Activated gamma-delta T cell treated with Interleukin-2 at 50 U/mL for 16 hours (primary cell): Measurements from ENCODE around the gene CYB5D1.
A peak's percentile ranks its signal among the peaks of the same experiment; 100 is the strongest.

Experiments used
- DNase-seq: peaks from one replicate; pipeline ENCODE4 v3.0.0-alpha.2; 2020

Gene CYB5D1

GRCh38 chr17:7834542-7834956 lies 23.3 kb upstream of the CYB5D1 start:
- peak; percentile 42 for DNase-seq

GRCh38 chr17:7834957-7835813 lies 22.6 kb upstream of the CYB5D1 start:
- DNase-seq: peak; percentile 82

DNA sequence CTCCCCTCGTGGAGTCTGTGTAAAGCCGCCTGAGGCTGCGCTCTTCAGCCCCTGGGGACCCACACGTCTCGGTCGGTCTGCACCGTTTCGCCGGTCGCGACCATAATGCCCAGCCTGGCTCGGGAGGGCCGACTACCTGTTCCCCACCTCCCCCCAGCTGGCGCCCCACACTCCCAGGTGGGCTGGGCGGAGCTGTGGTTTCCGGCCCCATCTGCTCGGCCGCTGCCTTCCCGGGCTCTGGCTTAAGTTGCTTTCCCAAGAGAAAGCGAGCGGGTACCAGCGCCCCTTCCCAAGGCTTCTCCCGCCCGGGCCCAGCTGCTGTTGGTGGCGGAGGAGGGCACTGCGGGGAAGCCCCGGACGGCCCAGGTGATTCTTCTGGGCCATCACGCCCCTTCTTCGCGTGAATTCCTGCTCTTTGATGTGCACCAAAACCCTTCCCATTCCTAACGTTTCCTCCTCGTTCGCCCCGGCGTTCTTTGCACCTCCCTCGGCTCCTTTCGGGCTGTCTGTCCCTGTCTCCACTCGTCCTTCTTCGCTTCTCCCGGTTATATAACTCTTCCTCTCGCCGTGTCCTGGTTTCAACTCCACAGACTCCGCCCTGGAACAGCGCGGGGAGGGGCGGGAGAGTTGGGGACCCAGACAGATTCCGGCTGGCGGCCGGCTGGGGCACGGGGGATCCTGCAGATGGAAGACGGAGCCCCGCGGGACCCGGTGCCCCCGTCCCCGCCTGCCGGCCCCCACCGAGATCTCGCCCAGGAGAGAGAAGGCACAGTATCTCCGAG lies 21.8 kb upstream of the CYB5D1 start:
- no peak for DNase-seq

- peak; percentile 41 for DNase-seq
Observed at GRCh38 chr17:7836596-7837407, 21.0 kb upstream of the CYB5D1 start.

DNA sequence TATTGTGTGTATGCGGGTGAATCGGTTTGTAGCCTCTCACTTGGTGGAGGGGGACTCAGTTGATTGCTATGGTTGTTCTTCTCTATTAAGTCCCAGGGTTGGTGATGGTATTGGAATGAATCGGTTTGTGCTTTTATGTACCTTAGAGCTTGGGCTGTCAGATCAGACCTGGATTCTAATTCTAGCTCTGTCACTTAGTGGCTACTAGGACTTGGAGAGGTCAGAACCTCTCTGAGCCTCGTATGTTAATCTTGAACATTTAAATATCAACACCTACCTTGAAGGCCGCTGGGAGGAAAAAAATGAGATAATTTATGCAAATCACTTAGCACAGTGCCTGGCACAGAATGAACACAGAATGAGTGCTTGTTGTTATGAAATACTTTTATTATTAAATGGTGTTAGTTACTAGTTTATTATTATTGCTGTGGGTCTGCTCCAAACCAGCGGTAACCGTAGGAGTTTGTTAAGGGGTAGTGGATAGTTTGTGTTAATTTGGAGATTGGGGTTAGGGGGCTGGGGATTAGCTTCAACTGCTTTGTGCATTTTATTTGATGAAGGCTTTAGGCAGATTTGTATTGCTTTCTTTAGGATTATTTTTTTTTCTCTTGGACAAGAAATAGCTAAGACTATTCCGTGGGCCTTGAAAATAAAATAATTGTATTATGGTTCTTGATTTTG lies 20.3 kb upstream of the CYB5D1 start:
- no peak for DNase-seq

GRCh38 chr17:7838090-7839075 lies 19.4 kb upstream of the CYB5D1 start:
- DNase-seq: no peak

DNA sequence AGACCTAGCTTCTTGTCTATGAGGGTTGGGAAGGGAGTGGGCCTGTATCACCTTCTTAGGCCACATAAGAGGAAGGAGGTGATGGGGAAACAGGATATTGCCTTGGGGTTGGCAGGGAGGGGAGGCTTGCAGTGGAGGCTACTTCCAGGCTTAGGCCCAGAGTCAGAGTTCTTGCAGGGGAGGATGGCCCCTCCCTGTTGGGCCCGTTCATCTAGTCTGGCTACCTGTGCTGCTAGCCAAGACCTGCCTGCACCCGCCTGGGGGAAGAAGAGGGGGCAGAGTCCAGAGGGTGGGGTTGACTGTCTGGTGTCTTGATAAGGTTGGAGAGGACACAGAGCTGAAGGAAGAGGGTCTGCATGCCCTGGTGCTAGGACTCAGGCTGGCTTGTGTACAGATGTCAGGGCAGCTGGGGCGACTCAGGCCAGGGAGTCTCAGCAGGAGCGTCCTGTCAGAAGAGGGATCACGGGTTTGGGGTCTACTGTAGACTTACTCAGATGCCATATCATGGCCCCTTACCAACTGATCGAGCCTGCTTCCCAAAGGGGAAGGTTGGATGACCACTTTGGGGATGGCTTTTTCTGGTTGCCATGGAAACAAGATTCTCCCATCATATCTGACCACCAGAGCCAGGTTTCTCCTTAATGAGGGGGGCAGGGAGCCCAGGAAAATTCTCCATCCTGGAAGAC lies 18.5 kb upstream of the CYB5D1 start:
- no peak for DNase-seq

GRCh38 chr17:7839876-7840261 lies 17.9 kb upstream of the CYB5D1 start:
- DNase-seq: no peak

GRCh38 chr17:7840441-7840840 lies 17.4 kb upstream of the CYB5D1 start:
- no peak for DNase-seq

GRCh38 chr17:7840875-7841274 lies 16.9 kb upstream of the CYB5D1 start:
- no peak for DNase-seq

- DNase-seq: peak; percentile 89
Observed at GRCh38 chr17:7841396-7841914, 16.3 kb upstream of the CYB5D1 start.

GRCh38 chr17:7841915-7842379 lies 15.9 kb upstream of the CYB5D1 start:
- peak; percentile 85 for DNase-seq

DNA sequence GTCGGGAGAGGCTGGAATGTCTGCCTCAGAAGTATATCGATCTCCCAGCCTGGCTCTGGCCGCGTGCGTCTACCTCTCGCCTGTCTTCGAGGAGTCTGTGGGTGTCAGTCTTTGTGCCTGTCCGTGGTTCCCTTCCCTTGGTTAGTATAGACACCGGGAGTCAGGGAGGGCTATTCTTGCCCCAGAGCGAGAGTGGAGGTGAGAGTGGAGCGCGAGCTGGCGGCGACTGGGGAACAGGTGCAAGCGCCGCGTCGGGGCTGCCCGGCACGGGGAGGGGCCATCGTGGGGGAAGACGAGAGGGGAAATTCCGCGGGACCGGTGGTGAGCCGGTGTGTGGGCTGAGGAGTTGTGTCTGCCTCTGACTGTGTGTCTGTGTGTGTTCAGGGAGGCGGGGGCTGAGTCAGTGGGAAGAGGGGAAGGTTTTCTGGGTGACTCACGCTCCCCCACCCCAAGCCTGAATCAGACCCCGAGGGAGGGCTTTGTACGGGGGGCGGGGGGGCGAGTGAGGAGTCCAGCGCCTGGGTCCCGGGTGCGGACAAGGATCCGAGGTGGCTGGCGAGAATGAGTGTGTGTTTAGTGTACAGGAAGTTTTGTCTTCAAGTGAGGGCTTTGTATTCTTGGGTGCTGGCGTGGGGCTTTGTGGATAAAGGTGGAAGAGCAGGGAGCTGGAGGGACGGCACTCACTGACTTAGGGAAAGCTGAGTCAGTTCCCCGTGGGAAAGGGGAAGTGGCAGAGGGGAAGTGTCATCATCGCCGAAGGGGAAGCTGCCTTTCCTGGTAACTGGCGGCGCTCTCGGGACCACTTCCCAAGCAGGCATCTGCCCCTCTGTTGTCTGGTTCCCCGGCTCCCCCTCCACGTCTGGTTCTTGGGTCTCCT lies 15.2 kb upstream of the CYB5D1 start:
- peak; percentile 85 for DNase-seq

GRCh38 chr17:7843257-7843535 lies 14.6 kb upstream of the CYB5D1 start:
- peak; percentile 35 for DNase-seq

DNA sequence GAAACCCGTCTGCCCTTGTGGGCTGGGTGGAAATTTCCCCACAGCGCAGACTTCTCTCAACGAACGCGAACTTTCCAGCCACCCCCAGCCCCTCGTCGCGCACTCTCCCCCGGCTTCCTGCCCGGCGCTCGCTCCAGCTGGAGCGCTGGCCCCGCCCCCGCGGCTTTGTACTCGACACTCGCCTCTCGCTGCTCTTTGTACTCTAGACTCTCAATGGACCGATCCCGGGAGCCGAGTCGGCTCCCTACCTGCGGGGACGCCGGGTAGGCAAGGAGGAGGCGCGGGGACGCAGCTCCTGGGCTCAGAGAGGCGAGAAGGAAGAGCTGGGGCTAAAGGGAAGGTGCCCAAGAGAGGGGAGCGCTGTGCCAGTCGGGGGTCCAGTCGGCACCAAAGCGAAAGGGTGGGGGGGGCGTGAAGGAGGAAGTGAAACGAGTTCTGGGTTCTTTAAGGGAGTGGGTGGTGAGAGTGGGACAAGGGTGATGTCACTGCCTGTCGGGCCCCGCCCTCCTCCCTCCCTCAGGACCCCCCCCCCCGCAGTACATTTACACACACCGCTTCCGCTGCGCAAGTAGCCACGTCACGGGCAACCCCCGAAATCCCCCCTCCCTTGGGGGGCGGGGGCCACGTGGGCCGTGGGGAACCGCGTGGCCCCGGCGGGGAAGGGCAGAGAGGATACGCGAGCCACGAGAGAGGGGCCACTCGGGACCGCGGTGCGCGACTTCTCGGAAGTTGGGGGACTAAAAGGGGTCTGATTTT lies 14.1 kb upstream of the CYB5D1 start:
- peak; percentile 86 for DNase-seq

GRCh38 chr17:7844292-7845154 lies 13.3 kb upstream of the CYB5D1 start:
- DNase-seq: peak; percentile 73

DNA sequence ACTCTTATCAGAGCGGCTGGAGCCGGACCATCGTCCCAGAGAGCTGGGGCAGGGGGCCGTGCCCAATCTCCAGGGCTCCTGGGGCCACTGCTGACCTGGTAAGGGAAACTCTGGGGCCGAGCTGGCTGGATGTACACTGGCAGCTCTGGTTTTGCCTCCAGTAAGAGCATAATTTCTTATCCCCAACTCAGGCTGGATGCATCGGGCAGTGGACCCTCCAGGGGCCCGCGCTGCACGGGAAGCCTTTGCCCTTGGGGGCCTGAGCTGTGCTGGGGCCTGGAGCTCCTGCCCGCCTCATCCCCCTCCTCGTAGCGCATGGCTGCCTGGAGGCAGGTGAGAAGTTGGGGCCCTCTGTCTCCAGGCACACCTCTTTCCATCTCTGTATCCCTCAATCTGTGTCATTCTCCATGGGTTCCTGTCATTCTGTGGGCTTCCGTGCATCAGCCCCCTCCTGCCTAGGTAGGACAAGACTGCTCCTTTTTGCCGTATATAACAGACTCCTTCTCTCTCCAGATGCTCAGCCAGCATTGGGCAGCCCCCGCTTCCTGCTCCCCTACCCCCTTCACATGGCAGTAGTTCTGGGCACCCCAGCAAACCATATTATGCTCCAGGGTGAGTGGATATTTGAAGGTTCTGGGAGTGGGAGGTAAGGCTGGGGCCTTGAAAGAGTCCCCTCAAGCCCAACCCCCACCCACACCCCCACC lies 12.3 kb upstream of the CYB5D1 start:
- DNase-seq: no peak
